ENCODE results near the gene NODAL. TPM values are rescaled to one million over a fixed set of nuclear protein-coding genes. Genes with fewer than 3 reads are reported as not detected.

NODAL gene
- total and polyA plus RNA-seq, 2 experiments from 2014 or later: 11.2 to 28.4 TPM

DNA sequence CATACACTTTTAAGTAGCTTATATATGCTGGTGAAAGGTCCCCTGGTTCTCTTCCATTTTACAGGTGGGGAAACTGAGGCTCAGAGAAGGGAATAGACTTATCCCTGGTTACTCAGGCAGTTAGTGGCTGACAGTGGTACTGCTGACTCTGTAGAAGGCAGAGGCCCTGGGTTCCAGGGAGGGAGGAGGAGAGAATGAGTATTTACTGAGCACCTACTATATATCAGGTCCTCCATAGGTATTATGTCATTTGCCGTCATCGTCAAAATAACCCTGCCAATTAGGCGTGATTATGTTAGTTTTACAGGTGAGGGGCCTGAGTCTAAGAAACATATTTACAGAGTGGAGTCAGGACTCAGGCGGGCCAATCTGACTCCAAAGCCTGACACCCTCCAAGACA is 23.8 kb upstream of the NODAL start (continued):
- TF ChIP-seq JUNB (IDR thresholded peaks at IDR 0.05; ENCODE audit: unreplicated experiment) (no peak), NANOG (IDR thresholded peaks at IDR 0.05; ENCODE audit: borderline replicate concordance) (no peak), CREB1 (CRISPR knock-in tag; IDR thresholded peaks at IDR 0.05; ENCODE audit: low read depth) (no peak), STAT1 (IDR thresholded peaks at IDR 0.05; ENCODE audit: unreplicated experiment) (no peak), POLR2AphosphoS5 (IDR thresholded peaks at IDR 0.05; ENCODE audit: low read depth) (no peak)
- TF ChIP-seq, protein P1, sequence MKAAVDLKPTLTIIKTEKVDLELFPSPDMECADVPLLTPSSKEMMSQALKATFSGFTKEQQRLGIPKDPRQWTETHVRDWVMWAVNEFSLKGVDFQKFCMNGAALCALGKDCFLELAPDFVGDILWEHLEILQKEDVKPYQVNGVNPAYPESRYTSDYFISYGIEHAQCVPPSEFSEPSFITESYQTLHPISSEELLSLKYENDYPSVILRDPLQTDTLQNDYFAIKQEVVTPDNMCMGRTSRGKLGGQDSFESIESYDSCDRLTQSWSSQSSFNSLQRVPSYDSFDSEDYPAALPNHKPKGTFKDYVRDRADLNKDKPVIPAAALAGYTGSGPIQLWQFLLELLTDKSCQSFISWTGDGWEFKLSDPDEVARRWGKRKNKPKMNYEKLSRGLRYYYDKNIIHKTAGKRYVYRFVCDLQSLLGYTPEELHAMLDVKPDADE (IDR thresholded peaks at IDR 0.05): no peak
- TF ChIP-seq, protein P2, sequence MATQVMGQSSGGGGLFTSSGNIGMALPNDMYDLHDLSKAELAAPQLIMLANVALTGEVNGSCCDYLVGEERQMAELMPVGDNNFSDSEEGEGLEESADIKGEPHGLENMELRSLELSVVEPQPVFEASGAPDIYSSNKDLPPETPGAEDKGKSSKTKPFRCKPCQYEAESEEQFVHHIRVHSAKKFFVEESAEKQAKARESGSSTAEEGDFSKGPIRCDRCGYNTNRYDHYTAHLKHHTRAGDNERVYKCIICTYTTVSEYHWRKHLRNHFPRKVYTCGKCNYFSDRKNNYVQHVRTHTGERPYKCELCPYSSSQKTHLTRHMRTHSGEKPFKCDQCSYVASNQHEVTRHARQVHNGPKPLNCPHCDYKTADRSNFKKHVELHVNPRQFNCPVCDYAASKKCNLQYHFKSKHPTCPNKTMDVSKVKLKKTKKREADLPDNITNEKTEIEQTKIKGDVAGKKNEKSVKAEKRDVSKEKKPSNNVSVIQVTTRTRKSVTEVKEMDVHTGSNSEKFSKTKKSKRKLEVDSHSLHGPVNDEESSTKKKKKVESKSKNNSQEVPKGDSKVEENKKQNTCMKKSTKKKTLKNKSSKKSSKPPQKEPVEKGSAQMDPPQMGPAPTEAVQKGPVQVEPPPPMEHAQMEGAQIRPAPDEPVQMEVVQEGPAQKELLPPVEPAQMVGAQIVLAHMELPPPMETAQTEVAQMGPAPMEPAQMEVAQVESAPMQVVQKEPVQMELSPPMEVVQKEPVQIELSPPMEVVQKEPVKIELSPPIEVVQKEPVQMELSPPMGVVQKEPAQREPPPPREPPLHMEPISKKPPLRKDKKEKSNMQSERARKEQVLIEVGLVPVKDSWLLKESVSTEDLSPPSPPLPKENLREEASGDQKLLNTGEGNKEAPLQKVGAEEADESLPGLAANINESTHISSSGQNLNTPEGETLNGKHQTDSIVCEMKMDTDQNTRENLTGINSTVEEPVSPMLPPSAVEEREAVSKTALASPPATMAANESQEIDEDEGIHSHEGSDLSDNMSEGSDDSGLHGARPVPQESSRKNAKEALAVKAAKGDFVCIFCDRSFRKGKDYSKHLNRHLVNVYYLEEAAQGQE (IDR thresholded peaks at IDR 0.05; ENCODE audit: unreplicated experiment): no peak

DNA sequence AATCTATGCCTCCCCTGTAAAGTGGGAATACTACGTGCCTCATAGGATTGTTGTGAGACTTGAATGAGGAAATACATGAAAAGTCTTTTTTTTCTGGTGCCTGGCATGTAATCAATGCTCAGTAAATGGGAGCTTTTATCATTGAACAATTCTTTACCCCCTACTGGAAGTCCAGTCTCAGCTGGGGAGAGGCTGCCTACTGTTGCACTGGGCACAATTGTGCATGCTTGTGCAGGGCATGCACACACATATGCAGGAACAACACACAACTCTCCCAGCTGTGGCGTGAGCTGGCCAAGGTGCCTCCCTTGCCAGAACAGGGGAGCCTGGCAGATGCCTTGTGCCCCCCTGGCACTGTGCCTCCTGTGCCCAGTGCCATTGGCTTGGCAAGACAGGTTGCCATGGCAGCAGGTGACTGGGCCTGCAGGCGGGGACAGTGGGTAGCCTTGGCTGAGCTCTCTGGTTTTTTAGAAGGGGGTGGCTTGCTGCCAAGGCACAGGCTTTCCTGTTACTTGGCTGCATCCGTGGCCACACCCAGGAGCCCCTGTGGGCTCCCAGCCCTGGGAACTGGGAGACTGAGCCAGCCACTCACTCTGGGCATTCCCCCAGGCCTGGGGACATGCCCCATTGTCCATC is 21.0 kb upstream of the NODAL start:
- DNase-seq (ENCODE audit: low spot score) (no peak), ATAC-seq (no peak)
- Mint-ChIP-seq H3K27me3 (ENCODE audit: insufficient read depth, low read depth, poor library complexity) (peaks cover 42% of the 10 kb centered on the region), H3K9me3 (no peaks in the 10 kb centered on the region; the same call in 2 of the 3 replicates), H3K4me3 (no peak overlapping the region), H3K36me3 (ENCODE audit: low read depth) (no peaks in the 10 kb centered on the region), H3K27ac (no peak overlapping the region), H3K4me1 (peaks cover 24% of the 10 kb centered on the region)
- H2AFZ ChIP-seq: no peak overlapping the region
- no peaks in the 10 kb centered on the region for H3K36me3 ChIP-seq (ENCODE audit: insufficient read depth)
- H3K4me2 ChIP-seq: no peak overlapping the region
- no peaks in the 10 kb centered on the region for H3K79me2 ChIP-seq (replicated peaks; ENCODE audit: insufficient read depth)
- H3K27me3 ChIP-seq (ENCODE audit: insufficient read depth): peaks cover 33% of the 10 kb centered on the region
- H4K20me1 ChIP-seq (replicated peaks; ENCODE audit: insufficient read depth): no peaks in the 10 kb centered on the region; the same call in 1 of the 2 replicates
- TF ChIP-seq, protein P3, sequence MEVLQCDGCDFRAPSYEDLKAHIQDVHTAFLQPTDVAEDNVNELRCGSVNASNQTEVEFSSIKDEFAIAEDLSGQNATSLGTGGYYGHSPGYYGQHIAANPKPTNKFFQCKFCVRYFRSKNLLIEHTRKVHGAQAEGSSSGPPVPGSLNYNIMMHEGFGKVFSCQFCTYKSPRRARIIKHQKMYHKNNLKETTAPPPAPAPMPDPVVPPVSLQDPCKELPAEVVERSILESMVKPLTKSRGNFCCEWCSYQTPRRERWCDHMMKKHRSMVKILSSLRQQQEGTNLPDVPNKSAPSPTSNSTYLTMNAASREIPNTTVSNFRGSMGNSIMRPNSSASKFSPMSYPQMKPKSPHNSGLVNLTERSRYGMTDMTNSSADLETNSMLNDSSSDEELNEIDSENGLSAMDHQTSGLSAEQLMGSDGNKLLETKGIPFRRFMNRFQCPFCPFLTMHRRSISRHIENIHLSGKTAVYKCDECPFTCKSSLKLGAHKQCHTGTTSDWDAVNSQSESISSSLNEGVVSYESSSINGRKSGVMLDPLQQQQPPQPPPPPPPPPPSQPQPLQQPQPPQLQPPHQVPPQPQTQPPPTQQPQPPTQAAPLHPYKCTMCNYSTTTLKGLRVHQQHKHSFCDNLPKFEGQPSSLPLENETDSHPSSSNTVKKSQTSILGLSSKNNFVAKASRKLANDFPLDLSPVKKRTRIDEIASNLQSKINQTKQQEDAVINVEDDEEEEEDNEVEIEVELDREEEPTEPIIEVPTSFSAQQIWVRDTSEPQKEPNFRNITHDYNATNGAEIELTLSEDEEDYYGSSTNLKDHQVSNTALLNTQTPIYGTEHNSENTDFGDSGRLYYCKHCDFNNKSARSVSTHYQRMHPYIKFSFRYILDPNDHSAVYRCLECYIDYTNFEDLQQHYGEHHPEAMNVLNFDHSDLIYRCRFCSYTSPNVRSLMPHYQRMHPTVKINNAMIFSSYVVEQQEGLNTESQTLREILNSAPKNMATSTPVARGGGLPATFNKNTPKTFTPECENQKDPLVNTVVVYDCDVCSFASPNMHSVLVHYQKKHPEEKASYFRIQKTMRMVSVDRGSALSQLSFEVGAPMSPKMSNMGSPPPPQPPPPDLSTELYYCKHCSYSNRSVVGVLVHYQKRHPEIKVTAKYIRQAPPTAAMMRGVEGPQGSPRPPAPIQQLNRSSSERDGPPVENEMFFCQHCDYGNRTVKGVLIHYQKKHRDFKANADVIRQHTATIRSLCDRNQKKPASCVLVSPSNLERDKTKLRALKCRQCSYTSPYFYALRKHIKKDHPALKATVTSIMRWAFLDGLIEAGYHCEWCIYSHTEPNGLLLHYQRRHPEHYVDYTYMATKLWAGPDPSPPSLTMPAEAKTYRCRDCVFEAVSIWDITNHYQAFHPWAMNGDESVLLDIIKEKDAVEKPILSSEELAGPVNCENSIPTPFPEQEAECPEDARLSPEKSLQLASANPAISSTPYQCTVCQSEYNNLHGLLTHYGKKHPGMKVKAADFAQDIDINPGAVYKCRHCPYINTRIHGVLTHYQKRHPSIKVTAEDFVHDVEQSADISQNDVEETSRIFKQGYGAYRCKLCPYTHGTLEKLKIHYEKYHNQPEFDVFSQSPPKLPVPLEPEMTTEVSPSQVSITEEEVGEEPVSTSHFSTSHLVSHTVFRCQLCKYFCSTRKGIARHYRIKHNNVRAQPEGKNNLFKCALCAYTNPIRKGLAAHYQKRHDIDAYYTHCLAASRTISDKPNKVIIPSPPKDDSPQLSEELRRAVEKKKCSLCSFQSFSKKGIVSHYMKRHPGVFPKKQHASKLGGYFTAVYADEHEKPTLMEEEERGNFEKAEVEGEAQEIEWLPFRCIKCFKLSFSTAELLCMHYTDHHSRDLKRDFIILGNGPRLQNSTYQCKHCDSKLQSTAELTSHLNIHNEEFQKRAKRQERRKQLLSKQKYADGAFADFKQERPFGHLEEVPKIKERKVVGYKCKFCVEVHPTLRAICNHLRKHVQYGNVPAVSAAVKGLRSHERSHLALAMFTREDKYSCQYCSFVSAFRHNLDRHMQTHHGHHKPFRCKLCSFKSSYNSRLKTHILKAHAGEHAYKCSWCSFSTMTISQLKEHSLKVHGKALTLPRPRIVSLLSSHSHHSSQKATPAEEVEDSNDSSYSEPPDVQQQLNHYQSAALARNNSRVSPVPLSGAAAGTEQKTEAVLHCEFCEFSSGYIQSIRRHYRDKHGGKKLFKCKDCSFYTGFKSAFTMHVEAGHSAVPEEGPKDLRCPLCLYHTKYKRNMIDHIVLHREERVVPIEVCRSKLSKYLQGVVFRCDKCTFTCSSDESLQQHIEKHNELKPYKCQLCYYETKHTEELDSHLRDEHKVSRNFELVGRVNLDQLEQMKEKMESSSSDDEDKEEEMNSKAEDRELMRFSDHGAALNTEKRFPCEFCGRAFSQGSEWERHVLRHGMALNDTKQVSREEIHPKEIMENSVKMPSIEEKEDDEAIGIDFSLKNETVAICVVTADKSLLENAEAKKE (CRISPR knock-in tag; IDR thresholded peaks at IDR 0.05): no peak
- TF ChIP-seq, protein P2 (IDR thresholded peaks at IDR 0.05; ENCODE audit: unreplicated experiment): no peak
- TF ChIP-seq STAT1 (IDR thresholded peaks at IDR 0.05; ENCODE audit: unreplicated experiment): no peak
- TF ChIP-seq, protein P1 (IDR thresholded peaks at IDR 0.05): no peak
- H3K4me1 ChIP-seq (ENCODE audit: insufficient read depth): peaks cover 21% of the 10 kb centered on the region
- peaks cover 18% of the 10 kb centered on the region; the same call in 1 of the 2 replicates for H3F3A ChIP-seq (replicated peaks; ENCODE audit: low read depth)
- no peak overlapping the region for H3K4me3 ChIP-seq
- no peak overlapping the region for H3K27ac ChIP-seq (ENCODE audit: low read depth)
- no peaks in the 10 kb centered on the region for H3K9me2 ChIP-seq (ENCODE audit: insufficient read depth)

Measured in GM23338 (cell line).